SKM-1 (cell line): ENCODE data around the gene LRRC47.
A peak's percentile ranks its signal among the peaks of the same experiment; 100 is the strongest.

Experiments
- DNase-seq: peaks from one replicate; lab custom pipeline; 2025; ENCODE audit not compliant: unreplicated experiment; lab: John Stamatoyannopoulos, UW

Gene LRRC47

DNA sequence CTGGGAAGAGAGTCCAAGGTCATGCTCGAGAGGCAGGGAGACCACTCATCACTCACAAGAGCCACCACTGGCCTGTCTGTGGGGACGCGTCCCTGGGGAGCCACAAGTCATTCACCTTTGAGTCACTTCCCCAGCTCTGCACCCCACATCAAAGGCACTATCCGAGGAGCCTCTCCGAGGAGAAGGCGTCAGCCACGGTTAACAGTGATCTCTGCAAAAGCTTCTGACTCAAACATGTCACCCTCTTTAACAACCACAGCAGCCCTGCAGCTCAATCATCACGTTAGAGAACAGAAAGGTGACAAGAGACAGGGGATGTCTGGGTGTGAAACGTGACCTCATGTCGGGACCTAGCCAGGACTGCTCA, 9.0 kb downstream of the LRRC47 start:
- no peak for DNase-seq

DNA sequence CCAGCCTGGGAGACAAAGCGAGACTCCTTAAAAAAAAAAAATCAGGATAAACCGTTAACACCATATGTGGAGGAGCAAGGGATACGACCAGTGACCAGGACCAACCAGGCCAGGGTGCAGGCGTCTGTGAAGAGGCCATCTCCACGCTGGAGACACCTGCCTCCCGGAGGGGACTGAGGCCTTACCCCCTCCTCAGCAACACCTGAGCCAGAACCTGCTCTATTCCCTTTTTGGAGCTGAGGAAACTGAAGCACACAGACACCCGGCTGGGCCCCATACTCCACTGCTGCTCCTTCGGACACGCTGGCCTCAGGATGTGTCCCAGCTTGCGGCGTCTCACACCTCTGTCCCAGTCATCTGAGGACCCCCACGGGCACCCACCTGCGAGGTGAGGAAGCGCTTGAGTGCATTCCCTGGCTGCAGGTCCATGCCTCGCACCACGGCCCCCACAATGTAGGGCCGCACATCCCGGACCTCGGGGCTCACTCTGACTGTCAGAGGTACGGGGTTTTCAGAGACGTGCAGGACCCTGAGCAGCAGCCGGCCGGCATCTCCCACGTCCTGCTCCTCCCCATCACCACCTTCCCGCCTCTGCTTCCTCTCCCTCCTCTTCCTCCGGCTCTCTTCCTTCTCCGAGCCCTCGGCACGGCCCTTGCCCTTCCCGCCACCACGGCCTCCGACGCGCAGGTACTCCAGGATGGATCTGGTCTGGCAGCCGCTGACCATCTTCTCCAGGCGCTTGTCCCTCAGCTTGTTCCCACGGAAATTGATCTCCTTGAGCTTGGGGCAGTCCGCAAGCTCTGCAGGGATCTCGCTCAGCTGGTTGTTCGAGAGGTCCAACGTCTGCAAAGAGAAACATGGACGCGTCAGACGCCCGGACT, 9.6 kb downstream of the LRRC47 start:
- DNase-seq, result no peak

DNA sequence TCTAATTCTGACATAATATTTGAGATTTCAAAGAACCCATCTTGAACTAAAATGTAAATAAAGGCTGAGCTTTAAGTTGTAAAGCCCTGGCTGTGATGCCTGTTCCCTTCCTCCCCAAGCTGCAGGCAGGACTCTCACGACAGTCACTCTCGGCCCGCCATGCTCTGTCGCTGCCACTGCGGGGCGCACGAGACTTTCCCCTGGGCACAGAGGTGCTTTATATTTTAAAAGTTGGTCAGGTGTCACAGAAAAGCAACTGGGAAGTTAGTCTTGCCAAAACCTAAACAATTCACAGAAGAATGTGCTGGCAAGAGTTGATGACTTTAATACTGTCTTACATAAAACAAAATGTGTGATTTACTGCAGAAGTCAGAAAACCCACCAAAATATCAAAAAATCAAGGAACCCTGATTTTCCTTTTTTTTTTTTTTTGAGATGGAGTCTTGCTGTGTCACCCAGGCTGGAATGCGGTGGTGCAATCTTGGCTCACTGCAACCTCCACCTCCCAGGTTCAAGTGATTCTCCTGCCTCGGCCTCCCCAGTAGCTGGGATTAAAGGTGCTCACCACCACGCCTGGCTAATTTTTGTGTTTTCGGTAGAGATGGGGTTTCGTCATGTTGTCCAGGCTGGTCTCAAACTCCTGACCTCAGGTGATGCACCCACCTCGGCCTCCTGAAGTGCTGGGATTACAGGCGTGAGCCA, 10.7 kb downstream of the LRRC47 start:
- DNase-seq, result no peak

DNA sequence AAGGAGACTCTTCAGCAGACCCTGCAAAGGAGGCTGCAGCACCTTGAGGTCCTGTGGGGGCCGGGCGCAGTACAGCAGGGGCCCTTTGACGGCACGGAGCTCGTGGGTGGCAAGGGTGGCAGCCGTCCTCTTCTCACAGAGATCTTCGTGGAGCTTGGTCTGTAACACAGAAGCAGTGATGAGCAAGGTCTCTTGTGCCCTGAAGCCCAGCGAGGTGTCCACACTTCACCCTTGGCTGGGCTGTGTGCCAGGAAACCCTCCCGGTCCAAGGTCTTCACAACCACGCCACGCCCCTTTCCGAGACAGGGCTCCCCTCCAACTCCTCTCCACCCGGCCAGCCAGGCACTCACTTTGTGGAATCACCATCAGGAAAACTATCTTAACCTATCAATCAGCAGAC, 11.3 kb downstream of the LRRC47 start:
- DNase-seq, result no peak

DNA sequence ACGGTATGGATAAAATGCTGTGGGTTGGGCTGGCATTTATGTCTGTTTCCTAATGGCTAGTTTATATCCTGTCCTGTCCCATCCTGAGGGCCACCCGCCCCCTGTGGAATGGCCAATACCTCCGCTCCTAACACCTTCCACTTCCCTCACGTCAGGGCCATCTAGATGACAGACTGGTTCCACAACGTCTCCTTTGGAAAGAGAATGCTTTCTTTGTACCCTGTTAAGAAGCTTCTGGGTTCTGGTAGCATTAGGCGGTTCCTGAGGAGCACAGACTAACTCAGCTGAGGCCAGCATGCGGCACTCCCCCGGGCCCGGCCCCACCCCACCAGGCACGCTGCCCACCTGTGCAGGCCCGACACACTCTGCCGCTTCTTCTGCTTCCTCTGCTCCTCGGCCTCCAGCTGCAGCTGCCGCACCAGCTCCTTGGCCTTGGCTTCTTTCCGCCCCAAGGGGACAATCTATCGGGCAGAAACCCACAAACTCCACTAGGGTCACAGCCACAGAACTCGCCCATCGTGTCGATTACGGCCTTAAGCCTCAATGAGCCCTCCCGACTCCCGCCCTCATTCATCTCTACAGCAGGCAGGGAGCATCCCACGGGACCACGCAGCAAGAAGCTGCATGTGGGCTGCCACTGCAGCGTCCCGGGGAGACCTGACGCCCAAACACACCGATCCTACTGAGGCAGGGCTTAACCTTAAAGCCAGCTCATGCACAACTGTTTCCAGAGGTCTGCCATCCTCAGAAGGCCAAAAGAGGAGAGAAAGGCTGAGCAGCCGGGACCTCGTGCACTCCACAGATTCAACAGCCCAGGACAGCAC, 12.4 kb downstream of the LRRC47 start:
- no peak for DNase-seq

DNA sequence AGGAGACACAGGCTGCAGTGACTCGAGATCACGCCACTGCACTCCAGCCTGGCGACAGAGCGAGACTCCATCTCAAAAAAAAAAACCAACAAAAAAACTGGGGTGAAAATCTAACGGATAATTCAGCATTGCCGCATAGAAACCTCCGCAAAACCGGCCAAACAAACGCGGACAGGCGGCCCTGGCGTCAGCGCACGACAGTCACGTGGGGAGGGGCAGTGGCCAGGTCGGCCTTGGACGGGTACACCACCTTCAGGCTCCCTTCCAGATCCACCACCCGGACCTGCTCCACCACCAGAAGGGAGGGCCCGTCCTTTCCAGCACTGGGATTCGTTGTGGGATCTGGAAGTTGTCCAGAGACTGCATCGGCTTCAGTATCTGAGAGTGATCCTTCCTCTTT, 15.4 kb downstream of the LRRC47 start:
- no peak for DNase-seq

DNA sequence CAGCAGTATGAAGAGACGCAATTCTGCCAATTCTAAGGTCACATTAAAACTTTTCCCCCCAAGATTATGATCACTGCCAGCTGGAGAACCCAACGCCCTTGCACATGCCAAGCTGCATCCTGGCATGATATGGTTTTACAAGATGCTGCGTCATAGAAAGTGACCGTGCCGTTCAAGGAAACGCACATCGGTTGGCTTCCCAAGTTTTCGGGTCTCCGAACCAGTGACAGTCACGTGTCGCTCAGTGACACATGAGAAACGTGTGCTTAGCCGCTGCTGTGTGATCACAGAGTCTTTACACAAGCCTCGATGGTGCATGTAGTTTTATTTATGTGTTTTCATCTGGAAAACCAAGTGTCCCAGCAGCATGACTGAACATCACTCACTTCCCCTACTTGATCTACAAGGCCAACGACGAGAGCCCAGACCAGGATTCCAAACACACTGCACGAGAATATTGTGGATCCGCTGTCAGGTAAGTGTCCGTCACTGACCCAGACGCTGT, 16.3 kb downstream of the LRRC47 start:
- DNase-seq, result no peak

DNA sequence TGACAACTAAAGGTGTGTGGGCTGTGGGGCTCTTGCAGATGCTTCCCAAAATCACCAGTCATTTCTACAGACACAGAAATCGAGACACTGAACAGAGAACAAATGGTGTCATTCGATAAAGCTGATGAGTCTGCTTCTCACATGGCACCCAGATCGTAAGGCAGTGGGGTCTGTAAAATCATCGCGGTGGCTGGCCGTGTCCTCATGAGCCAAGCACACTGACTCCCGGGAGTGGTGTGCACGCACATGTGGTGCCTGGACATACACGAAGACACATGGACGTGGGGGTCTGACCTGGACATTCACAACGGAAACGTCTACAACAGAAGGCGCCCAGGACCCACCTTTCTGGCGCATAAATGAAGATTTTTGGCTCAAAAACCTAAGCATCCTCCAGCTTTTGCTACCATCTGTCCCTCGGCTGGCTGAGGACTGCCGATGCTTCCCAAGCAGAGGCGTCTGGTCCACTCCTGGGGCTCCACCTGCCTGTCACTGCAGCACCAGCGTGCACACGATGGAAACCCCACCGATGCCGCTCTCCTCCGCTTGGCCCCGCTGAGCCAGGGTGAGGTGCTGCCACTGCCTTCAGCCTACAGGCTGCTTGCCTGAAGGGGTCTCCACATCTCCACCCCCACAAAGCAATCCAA, 16.9 kb downstream of the LRRC47 start:
- DNase-seq, result no peak

DNA sequence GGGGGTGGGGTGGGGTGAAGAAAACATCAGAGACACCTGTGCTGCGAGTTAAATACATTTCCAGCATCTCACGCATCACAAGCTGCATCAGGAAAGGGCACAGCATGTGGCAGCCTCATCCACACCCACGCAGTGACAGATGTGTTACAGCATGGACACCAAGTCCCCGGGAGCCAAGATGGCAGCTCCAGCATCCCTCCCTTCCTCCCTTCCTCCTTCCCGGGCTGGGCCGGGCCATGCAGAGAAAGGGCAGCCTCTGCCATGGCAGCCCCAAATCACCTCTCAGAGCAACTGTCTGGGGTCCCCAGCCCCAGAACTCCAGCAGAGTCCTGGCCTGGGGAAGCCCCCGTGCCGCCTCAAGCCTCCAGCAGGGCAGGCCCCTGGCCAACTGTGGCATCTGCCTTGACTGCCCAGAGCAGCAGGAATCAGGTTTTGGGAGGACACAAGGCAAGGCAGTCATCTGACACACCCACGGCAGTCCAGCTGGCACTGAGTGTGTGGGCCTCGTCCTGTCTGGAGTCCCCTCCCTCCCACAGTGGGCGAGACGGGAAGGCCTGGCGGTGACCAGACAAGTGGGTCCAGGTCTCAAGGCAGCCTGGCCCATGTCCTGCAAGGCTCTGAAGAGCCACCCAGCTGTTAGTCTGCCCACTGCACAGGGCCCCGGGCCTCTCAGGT, 17.6 kb downstream of the LRRC47 start:
- DNase-seq, result no peak

DNA sequence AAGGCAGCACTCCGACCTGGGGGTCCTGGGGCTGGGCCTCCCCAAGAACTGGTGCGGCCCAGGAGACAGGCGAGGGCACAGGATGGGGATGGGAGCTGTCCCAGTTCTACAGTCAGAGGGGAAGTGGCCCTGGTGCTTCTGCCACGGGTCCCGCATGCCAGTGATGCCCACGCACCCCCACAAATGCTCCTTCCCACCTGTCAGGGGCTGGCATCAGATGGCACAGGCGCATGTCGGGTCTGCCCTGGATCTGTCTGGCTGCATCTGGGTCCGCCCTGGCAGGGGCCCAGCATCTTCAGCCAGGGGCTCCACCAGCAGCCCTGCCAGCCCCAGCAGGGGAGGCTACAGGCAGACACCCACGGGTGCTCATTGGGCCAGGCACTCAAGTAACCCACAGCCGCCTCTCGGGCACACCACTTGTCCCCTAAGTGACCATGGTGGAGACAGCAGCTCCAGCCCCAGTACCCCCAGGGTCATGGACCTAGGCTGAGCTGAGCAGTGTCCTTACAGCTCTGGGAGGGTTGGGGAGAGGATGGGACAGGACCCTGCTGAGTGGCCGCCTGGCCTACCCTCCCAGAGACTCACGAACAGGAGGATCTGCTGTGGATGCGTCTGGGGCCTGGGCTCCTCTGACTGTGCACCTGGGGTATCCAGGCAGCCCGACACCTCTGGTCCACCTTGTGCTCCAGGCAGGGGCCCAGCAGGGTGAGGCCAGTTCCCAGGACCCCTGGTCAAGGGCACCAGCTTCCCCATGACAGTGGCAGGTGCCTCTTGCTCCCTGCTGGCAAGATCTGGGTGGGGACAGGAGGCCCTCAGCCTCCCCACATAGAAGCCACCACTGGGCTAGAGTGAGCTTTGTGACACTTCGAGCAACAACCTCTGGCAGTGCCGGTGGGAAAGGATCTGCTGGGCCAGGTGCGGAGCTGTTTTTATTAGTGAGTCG, 18.4 kb downstream of the LRRC47 start:
- no peak for DNase-seq

DNA sequence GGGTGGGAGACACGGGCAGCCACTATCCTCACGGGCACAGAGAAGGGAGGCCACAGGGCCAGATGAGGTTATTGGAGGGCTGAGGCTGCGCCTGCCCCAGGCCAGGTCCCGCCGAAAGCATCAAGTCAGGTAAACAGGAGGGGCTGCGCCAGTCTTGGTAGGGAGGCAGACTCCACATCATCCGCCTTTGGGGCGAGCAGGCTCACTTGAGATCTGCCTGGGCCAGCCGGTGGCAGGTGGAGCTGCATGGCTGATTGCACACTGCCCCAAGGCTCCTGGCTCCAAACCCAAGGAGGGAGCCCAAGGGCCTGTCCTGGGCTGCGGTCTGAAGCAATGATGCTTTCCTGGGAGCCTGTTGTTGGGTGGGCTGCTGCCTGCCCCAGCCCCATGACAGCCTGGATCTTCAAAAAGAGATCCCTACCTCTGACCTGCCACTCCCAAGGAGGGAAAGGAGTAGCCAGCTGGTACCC, 19.2 kb downstream of the LRRC47 start:
- DNase-seq, result no peak

DNA sequence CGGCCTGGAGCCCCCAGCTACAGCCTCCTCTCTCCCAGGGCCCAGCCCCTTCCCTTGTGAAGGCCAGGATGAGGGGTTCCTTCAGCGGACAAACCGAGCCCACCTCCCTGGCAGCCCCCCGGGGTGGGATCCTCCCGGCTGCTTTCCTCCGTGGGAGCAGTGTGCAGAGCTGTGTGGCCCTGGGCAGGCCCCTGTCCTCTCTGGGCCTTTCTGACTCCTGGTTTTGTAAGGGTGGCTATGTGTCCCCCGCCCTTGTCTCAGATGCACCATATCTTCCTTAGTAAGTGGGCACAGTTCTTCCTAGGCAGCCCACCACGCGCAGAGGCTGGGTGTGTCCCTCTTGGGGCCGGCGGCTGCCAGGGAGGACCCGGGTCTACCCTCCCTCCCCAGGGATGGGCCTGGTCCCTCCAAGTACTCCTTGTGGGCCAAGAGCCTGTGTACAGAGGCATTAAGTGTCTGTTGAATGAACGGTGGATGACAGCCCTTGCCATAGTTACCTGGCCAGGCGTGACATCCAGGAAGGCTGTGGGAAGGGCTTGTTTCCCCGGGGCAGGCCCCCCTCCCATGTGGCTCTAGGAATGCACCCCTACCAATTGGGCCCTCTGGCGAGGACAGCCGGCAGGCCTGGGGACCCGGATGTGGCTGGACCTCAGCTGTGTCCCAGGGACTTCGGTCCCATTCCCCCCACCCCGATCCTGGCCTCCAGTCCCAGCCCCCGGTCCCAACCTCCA, 19.9 kb downstream of the LRRC47 start:
- DNase-seq, result no peak

DNA sequence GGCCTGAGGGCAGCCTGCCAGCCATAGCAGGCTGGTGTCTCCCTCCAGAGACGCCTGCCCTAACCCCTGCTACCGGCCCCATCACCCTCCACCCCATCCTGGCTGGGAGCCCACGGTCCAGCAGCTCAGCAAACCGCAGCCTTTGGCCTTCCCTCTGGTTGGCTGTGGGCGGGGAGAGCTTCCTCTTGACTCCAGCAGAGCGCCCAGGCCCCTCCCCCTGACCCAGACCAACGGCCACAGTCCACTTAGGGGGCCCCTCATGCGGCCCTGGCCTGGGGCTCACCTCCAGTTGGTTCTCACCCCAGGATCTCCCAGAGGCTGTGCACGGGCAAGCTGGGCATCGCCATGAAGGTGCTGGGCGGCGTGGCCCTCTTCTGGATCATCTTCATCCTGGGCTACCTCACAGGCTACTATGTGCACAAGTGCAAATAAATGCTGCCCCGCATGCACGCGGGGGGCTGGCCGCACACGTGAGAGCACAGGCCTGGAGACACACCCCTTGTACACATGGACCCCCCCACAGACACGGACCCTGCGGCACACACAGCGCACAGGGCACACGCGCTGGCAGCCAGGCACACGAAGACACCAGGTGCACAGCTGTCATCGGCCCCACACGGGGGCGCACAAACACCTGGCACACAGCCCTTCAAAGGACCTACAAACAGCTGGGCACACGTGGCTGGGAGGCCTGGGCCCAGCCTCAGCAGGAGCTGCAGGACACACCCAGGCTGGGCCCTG, 20.6 kb downstream of the LRRC47 start:
- peak; percentile 46 for DNase-seq

DNA sequence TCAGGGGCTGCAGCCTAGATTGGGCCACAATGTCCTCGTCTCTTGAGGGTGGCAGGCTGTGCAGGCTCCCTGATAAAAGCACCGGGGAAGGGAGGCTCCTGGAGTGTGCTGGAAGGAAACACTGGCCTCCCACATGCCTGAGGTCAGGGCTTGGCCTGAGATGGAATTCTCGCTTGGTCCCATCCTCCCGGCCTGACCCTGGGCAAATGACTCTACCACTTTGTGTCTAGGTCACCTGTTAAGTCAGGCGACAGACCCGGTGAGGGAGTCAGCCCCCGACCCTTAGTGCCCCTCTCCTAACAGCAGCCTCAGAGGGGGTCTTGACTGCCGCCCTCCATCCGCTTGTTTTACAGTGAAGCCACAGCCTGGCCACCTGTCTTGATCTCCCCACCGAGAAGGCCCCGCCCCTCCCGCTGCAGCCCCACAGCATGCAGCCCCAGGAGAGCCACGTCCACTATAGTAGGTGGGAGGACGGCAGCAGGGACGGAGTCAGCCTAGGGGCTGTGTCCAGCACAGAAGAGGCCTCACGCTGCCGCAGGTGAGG, 21.3 kb downstream of the LRRC47 start:
- no peak for DNase-seq

DNA sequence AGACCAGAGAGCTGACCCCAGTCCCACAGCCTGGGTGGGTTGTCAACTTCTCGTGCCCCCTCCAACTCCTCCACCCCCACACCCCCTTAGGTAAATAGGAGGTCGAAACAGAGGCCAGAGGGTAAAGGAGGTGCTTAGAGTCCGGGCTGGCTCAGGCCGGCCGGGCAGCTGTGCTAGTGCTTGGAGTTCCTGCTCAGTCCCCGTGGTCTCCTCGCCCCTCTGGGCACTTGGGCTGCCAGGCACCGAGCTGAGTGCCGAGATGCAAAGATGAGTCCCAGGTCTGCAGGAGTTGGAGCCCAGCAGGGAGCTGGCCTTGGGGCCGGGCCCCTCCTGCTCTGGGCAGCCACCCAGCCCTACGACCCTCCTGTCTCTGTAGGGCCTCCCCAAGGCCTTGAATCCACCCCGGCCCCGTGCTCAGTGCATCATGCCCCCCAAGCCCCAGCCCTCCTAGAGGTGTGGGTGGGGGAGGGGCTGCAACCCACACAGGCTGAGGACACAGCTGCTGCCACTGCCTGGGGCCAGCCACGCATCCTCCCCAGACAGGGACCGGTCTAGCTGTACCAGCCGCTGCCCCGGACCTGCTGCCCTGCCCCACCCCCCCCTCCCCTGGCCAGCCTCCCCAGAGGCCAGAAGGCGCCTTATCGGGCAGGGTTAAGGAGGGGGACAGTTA, 21.9 kb downstream of the LRRC47 start:
- no peak for DNase-seq

DNA sequence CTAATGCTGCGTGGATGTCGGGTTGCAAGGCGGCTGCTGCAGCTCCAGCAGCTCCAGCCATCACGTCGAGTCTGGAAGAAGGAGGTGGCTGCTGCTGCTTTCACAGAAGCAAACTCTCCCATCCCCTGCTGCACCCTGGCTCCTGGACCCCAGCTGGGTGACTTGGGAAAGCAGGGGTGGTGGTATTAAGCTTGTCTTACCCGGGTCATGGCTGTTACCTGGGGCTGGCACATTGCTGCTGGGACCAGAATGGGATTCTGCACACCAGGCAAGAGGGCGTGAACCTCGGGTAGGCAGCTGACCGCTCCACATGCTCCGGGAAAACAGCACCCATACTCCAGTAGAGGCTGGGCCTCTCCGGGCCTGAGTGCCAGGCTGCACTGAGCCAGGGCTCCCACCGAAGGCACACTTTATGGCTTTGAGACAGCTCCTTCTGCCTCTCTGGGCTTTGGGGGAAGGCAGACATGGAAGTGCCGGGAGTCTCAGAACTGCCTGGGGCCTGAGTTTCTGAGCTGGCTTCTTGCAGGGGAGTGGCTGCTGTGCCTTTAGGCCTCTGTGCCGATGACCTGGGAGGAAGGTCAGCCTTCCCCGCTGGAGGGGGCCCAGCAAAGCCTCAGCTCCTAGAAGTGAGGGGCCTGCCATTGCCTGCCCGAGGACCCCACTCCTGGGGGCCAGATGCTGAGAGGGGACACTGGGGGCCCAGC, 22.6 kb downstream of the LRRC47 start:
- no peak for DNase-seq
